Measurements from ENCODE around the gene YWHAG. TPM values are rescaled to one million over a fixed set of nuclear protein-coding genes. Genes with fewer than 3 reads are reported as not detected.

YWHAG gene
- total and polyA plus RNA-seq, 4 donors = 11.6 to 46.7 (median 43.5) TPM

GRCh38 chr7:76316984-76317781, 41.6 kb downstream of the YWHAG start:
- Histone ChIP-seq H3K9ac (ENCODE audit: low read depth in 1 of 2, low read length in 2 of 2) (no peak overlapping the region), H3K4me1 (ENCODE audit: control insufficient read depth in 4 of 4, insufficient read depth in 4 of 4, low read length in 3 of 4) (peaks cover 3 to 14% (median 11%) of the 10 kb centered on the region in 4 donors), H3K36me3 (ENCODE audit: control insufficient read depth in 4 of 4, insufficient read depth in 3 of 4, low read depth in 1 of 4, low read length in 3 of 4) (no peaks in the 10 kb centered on the region), H3K9me3 (ENCODE audit: control insufficient read depth in 4 of 4, low read length in 3 of 4) (no peaks in the 10 kb centered on the region), H3K27ac (ENCODE audit: low read depth in 1 of 2, low read length in 2 of 2) (peak overlapping the region; percentile 72 to 97), H3K27me3 (ENCODE audit: control insufficient read depth in 4 of 4, insufficient read depth in 4 of 4, low read length in 3 of 4) (no peaks in the 10 kb centered on the region), H3K4me3 (ENCODE audit: low read depth in 1 of 3, low read length in 3 of 3) (peak overlapping the region in 2 of 3 donors; percentile 66)
- DNase-seq (ENCODE audit: low spot score) = no peak
- TF ChIP-seq ATF3 (IDR thresholded peaks at IDR 0.05) = no peak
- TF ChIP-seq ZBTB33 (IDR thresholded peaks at IDR 0.05) = no peak
- TF ChIP-seq GABPA (IDR thresholded peaks at IDR 0.05 in 1 of 2, conservative IDR thresholded peaks at IDR 0.05 in 1 of 2) = no peak
- no peak for TF ChIP-seq FOXA2 (IDR thresholded peaks at IDR 0.05)
- TF ChIP-seq RXRA (IDR thresholded peaks at IDR 0.05) = no peak
- no peak for TF ChIP-seq HNF4A (conservative IDR thresholded peaks at IDR 0.05)
- TF ChIP-seq REST (IDR thresholded peaks at IDR 0.05) = no peak
- no peak for TF ChIP-seq MAX (IDR thresholded peaks at IDR 0.05)
- no peak for TF ChIP-seq CTCF (IDR thresholded peaks at IDR 0.05; ENCODE audit: low read depth, low read length, missing input control)
- no peak for TF ChIP-seq SP1 (IDR thresholded peaks at IDR 0.05)
- no peak for TF ChIP-seq YY1 (IDR thresholded peaks at IDR 0.05)
- no peak for TF ChIP-seq NR2F2 (IDR thresholded peaks at IDR 0.05)
- TF ChIP-seq HNF4G (IDR thresholded peaks at IDR 0.05) = no peak
- no peak for TF ChIP-seq TAF1 (conservative IDR thresholded peaks at IDR 0.05)
- no peak for TF ChIP-seq JUND (IDR thresholded peaks at IDR 0.05)
- no peak for TF ChIP-seq FOXA1 (IDR thresholded peaks at IDR 0.05)
- TF ChIP-seq RAD21 (IDR thresholded peaks at IDR 0.05) = no peak
- no peak for TF ChIP-seq EGR1 (IDR thresholded peaks at IDR 0.05; ENCODE audit: low read depth in 2 of 2)
- 61% methylated on average over 14 of the region's 14 CpGs for WGBS
